Osteoblast (primary cell): ENCODE results near the gene TRIO. TPM values are rescaled to one million over a fixed set of nuclear protein-coding genes. Genes with fewer than 3 reads are reported as not detected.

Experiments used
- DNase-seq: peaks from one replicate; pipeline ENCODE4 v3.0.0; 2011; ENCODE audit warnings: low spot score, mixed read lengths; ENCODE audit not compliant: insufficient read length; ENCODE audit errors: missing footprints
- H2AFZ ChIP-seq: 2 replicates; pipeline ENCODE4 v1.6.0; 2011; ENCODE audit warnings: mild to moderate bottlenecking, low read length
- H3K27ac ChIP-seq: 2 replicates; pipeline ENCODE4 v1.5.1; 2011; ENCODE audit warnings: mild to moderate bottlenecking, low read depth, low read length, moderate library complexity
- H3K27me3 ChIP-seq: 2 replicates; pipeline ENCODE4 v1.6.0; 2012; ENCODE audit warnings: mild to moderate bottlenecking, control low read depth, inconsistent platforms, low read length, moderate library complexity; ENCODE audit not compliant: insufficient read depth
- H3K36me3 ChIP-seq: 2 replicates; pipeline ENCODE4 v1.5.1; 2011; ENCODE audit warnings: mild to moderate bottlenecking, low read length, control low read depth, moderate library complexity; ENCODE audit not compliant: insufficient read depth
- H3K4me1 ChIP-seq: 2 replicates; pipeline ENCODE4 v1.5.1; 2011; ENCODE audit warnings: mild to moderate bottlenecking, low read length, control low read depth, moderate library complexity; ENCODE audit not compliant: insufficient read depth
- H3K4me2 ChIP-seq: 2 replicates; pipeline ENCODE4 v1.6.0; 2011; ENCODE audit warnings: mild to moderate bottlenecking, low read length; ENCODE audit not compliant: insufficient read depth
- H3K4me3 ChIP-seq: fragments of 200-600 bp; sonication (generic); 3 replicates; pipeline ENCODE4 v1.5.1; 2012; ENCODE audit warnings: mild to moderate bottlenecking, low read length, inconsistent platforms; ENCODE audit not compliant: insufficient read depth
- H3K79me2 ChIP-seq: 2 replicates; pipeline ENCODE4 v1.6.0; 2012; ENCODE audit warnings: mild to moderate bottlenecking, low read length, control low read depth, inconsistent platforms; ENCODE audit not compliant: insufficient read depth
- H3K9me3 ChIP-seq: 2 replicates; pipeline ENCODE4 v1.5.1; 2011; ENCODE audit warnings: low read depth, low read length, control low read depth
- H4K20me1 ChIP-seq: 2 replicates; pipeline ENCODE4 v1.6.0; 2012; ENCODE audit warnings: mild to moderate bottlenecking, low read length, control low read depth; ENCODE audit not compliant: insufficient read depth
- total RNA-seq: library from RNA; depleted of rRNA; stranded (reverse); fragments of >200 nt; gene quantifications from 2 replicates; pipeline ENCODE4 v1.2.3, GENCODE V29; 2012
- TF ChIP-seq, protein P1 (sequence below): IDR thresholded peaks from 2 replicates; pipeline ENCODE4 v1.5.1; 2011; ENCODE audit warnings: mild to moderate bottlenecking, low read depth, low read length, moderate library complexity; ENCODE audit errors: extremely low read depth

The TRIO gene
- total RNA-seq, 1 donor: 274 TPM

DNA sequence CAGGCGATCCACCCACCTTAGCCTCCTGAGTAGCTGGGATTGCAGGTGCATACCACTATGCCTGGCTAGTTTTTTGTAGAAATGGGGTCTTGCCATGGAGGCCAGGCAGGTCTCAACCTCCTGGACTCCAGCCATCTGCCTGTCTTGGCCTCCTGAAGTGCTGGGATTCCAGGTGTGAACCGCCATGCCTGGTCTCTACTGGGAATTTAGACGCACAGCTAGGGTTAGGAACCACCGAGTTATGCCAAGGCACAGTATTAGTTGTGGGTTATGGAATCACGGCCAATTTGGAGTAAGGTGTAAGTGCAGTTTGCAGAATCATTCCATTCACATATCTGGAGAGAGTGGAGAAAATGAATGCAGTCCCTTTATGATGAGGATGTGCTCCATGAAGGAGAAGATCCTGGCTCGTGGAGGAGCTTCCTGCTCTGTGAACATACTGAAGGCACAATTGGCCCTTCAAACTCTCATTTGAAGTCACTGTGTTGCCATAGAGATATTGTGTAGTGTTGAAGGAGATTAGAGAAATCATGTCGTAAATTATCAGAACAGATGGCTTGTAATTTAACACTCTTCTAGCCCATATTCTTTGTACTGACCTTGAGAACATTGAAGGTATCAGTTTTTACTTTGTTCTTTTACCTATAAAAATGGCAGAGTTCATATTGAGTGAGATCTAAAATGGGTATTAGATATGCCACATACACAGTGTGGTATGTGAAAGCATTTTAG lies 18.8 kb downstream of the TRIO start:
- TF ChIP-seq, protein P1, sequence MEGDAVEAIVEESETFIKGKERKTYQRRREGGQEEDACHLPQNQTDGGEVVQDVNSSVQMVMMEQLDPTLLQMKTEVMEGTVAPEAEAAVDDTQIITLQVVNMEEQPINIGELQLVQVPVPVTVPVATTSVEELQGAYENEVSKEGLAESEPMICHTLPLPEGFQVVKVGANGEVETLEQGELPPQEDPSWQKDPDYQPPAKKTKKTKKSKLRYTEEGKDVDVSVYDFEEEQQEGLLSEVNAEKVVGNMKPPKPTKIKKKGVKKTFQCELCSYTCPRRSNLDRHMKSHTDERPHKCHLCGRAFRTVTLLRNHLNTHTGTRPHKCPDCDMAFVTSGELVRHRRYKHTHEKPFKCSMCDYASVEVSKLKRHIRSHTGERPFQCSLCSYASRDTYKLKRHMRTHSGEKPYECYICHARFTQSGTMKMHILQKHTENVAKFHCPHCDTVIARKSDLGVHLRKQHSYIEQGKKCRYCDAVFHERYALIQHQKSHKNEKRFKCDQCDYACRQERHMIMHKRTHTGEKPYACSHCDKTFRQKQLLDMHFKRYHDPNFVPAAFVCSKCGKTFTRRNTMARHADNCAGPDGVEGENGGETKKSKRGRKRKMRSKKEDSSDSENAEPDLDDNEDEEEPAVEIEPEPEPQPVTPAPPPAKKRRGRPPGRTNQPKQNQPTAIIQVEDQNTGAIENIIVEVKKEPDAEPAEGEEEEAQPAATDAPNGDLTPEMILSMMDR: no peak
- no peak overlapping the region for H3K27ac ChIP-seq
- peaks cover 46% of the 10 kb centered on the region for H3K4me1 ChIP-seq
- no peaks in the 10 kb centered on the region for H3K27me3 ChIP-seq
- no peak overlapping the region for H3K4me3 ChIP-seq
- peaks cover 19% of the 10 kb centered on the region for H3K36me3 ChIP-seq
- H3K4me2 ChIP-seq: no peak overlapping the region
- no peak for DNase-seq
- H3K79me2 ChIP-seq: peaks cover 100% of the 10 kb centered on the region
- H3K9me3 ChIP-seq: peaks cover 2% of the 10 kb centered on the region
- peaks cover 66% of the 10 kb centered on the region for H4K20me1 ChIP-seq
- H2AFZ ChIP-seq: no peak overlapping the region

DNA sequence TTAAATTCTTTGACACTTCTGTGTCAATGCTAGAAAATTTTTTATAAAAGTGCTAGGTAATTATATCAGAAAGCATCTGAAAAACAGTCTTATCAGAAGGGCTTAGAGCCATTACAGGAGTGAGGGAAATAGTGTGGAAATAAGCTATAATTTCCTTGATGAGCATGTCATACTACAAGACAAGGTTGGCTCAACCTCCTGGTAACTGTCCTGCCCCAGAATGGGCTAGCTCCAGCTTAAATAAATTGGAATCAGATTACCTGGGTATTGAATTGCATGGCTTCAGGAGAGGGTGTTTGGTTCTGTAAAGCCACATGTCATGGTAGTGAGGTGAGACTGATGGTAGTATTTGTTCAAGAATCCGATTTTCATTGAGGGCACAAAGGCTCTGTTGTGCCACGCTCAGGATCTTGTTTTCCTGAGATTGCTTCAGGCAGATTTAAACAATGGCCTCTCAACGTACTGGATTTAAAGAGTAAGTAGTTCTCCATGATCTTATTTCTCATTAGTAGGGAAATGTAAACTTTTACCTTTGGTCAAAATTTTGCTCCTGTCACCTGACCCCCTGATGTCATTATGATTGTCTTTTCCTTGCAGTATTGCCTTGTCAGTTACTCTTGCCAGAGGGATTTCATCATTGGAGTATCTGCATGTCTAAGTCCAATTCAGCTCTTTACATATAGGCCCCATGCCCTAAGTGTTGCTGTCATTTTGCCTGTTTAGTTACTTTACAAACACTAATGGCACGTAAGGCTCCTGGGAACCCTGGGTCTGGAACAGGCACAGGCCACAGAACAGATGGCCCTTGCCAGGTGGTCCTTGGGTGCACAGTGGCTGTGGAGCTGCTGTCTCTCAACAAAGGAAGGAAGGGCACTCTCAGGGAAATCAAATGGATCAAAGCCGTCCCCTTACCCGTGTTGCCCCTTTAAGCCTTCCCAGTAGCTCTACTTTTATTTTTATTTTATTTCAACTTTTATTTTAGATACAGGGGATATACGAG lies 21.3 kb downstream of the TRIO start:
- Histone ChIP-seq H4K20me1 (peaks cover 60% of the 10 kb centered on the region), H3K79me2 (peaks cover 100% of the 10 kb centered on the region), H3K4me1 (peaks cover 51% of the 10 kb centered on the region), H3K27ac (peak overlapping the region; percentile 51), H3K9me3 (peaks cover 2% of the 10 kb centered on the region), H2AFZ (no peak overlapping the region), H3K4me3 (no peak overlapping the region), H3K36me3 (peaks cover 19% of the 10 kb centered on the region), H3K4me2 (no peak overlapping the region), H3K27me3 (no peaks in the 10 kb centered on the region)
- TF ChIP-seq, protein P1: no peak
- DNase-seq: no peak

DNA sequence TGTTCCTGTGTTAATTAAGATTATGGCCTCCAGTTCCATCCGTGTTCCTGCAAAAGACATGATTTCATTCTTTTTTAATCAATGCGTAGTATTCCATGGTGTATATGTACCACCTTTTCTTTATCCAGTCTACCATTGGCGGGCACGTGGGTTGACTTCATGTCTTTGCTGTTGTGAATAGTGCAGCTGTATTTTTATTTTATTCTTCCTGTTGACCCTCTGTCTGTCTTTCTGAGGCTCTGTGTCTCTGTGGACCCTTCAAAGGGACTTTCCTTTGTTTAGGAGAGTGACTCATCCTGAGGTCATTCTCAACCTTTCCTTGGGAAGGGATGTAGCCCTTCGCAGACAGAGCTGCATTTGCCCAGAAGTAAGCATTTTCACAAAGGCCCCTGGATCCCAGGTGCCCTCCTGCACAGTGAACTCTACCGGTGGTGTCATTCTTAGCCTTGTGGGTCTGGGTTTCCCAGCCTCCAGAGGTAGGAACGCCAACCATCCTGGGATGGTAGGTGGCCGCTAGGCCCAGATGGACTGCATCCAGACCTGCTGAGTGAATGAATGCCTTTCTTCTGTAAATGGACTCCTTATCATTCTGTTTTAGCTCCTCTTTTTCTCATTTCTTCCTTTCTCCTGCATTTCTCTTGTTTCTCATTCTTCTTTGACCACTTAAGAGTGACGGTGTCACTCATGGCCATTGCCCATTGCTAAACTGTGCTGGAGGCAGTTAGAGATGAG lies 22.4 kb downstream of the TRIO start:
- peaks cover 100% of the 10 kb centered on the region for H3K79me2 ChIP-seq
- H4K20me1 ChIP-seq: peaks cover 57% of the 10 kb centered on the region
- no peak overlapping the region for H2AFZ ChIP-seq
- H3K27me3 ChIP-seq: no peaks in the 10 kb centered on the region
- peaks cover 2% of the 10 kb centered on the region for H3K9me3 ChIP-seq
- peaks cover 19% of the 10 kb centered on the region for H3K36me3 ChIP-seq
- TF ChIP-seq, protein P1: no peak
- H3K4me2 ChIP-seq: peak overlapping the region; percentile 25
- no peak for DNase-seq
- H3K27ac ChIP-seq: peak overlapping the region; percentile 51
- peaks cover 56% of the 10 kb centered on the region for H3K4me1 ChIP-seq
- no peak overlapping the region for H3K4me3 ChIP-seq
